Measurements from ENCODE around the gene L3MBTL3.

The L3MBTL3 gene

GRCh38 chr6:130018292-130018743 lies at the start of gene L3MBTL3:
TSS of gene L3MBTL3 (plus strand) at chr6:130018581. CDS start at chr6:130042700, 24,119 bp downstream.
- Histone ChIP-seq H3K27ac (peak within 1 kb of the TSS in 20 of 21 experiments; percentile 45 to 90 (median 76)), H3K4me3 (peak within 1 kb of the TSS; percentile 58 to 91 (median 80))

- Histone ChIP-seq H3K4me3 (no peak overlapping the region), H3K27ac (no peak overlapping the region)
Measured at GRCh38 chr6:129969064-129969463, 49.3 kb upstream of the L3MBTL3 start.

DNA sequence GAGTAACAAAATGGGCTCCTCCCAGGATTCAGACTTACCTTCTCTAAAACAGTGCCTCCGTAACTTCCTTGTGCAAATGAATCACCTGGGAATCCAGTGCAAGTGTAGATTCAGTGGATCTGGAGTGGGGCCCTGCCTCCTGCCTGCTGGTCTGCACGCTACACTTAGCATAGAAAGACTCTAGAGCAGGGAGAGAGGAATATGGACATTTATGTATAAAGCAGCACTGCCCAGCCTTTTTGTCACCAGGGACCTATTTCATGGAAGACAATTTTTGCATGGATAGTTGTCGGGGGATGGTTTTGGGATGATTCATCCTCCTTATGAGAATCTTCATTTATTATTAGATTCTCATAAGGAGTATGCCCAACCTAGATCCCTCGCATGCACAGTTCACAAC lies 42.3 kb upstream of the L3MBTL3 start:
- H3K4me3 ChIP-seq = no peak overlapping the region
- H3K27ac ChIP-seq = no peak overlapping the region

- Histone ChIP-seq H3K4me3 (no peak overlapping the region), H3K27ac (no peak overlapping the region)
Measured at GRCh38 chr6:129978148-129978916, 40.0 kb upstream of the L3MBTL3 start.

DNA sequence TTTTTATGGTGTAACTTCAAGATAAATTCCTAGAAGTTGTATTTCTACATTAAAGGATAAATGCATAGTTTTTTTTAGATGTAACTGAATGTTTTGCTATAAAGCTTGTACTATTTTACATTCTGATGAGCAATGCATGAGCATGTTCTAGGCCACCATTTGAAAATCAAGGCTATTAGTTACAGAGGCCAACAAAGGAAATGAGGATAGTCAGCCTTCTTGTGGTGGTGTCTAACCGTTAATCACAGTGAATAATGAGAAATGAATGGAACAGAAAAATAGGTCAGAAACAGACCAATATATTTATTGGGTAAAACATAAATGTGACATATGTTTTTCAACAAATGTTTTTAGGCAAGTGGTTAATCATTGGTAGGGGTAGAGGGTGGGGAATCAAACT lies 37.6 kb upstream of the L3MBTL3 start:
- Histone ChIP-seq H3K27ac (no peak overlapping the region), H3K4me3 (no peak overlapping the region)

- Histone ChIP-seq H3K27ac (no peak overlapping the region), H3K4me3 (no peak overlapping the region)
Measured at GRCh38 chr6:129981598-129981997, 36.8 kb upstream of the L3MBTL3 start.

DNA sequence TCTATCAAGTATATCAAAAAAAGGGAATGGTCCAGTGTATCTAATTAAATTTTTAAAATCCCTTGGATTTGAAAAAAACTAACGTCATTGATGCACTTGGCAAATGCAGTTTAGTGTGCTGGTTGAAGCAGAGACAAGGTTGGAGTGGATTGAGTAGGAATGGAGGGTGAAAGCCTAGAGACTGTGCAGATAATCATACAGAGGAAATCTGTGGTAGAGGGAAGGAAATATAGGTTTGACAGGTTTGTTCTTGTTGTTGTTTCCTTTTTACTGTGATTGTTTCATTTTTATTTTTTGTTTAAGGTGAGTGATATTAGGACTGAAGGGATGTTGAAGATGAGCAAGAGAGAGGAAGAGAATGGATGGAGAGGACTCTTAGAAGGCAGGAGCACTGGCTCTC lies 29.0 kb upstream of the L3MBTL3 start:
- Histone ChIP-seq H3K27ac (no peak overlapping the region), H3K4me3 (no peak overlapping the region)

DNA sequence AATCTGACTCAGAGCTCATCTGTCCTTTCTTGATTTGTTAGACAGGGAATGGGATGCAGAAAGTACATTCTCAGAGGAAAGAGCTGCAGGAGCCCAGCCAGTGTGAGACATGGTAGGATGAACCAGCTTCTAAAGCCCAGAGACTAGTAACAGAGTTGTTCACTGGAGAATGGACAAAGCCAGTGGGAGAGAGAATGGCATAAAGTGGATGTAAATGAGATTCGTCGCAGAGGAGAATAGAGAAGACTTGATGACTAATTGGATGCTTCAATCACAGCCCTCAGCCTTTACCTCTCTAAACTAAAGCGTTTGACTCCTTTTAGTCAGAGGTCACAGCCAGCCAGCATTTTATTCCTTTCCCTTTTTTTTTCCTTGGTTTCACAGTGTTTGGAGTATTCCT lies 25.5 kb upstream of the L3MBTL3 start:
- Histone ChIP-seq H3K4me3 (no peak overlapping the region), H3K27ac (no peak overlapping the region)

GRCh38 chr6:129994410-129994809 lies 24.0 kb upstream of the L3MBTL3 start:
- Histone ChIP-seq H3K27ac (no peak overlapping the region), H3K4me3 (no peak overlapping the region)

DNA sequence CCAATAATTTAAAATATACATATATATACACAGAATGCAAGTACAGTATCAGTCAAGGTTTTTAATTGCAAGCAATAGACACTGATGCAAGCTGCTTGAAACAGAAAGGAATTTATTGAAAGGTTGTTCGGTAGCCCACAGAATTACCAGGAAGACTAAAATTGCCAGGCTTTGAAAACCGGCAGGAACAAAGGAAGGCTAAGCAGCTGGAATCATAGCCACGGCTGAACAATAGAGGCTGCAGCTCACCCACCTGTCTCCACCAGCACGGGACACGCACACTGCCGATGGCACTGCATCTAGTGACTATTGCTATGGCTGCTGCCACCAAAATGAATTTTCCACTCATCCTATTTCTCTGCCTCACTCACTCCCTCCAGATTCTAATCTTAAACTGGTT lies 22.0 kb upstream of the L3MBTL3 start:
- no peak overlapping the region for H3K27ac ChIP-seq
- H3K4me3 ChIP-seq = no peak overlapping the region

DNA sequence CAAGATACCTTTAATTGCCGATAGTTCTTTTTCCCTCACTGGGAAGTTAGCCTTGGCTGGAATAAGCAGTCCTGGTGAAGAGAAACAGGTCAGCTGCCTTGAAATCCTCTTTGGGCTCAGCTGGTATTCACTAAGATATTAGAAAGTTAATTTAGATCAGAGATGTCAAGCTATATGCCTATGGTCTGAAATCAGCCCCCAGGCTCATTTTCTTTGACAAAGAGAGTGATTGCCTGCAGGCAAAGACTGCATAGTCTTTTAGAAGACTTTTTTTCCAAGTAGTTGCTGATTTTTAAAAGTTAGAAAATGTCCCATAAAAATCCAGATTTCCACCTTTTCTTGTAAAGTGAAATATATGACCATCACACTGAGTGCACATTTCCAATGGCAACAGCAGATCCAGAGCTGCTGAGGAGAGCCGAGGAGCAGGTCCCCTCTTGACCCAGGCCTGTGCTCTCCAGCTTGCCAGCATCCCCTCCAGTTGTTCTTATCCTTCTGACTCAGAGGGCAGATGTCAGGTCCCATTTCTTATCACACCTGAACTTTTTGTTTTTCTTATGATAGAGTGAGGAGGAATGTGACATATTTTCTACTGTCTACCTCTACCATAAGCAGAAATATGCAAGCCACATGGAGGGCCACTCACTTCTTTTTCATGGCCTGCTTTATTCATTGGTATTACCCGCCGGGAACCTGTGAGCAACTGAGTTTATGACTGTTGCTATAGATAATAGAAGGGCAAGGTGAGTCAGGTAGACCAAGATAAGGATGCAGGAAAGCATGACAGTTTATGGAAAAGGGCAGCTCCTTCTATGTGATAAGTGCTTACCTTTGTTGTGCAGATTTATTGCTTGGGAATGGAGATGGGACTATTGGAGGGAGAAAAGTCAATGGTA lies 17.6 kb upstream of the L3MBTL3 start:
- H3K27ac ChIP-seq = no peak overlapping the region
- H3K4me3 ChIP-seq = no peak overlapping the region

- H3K4me3 ChIP-seq = no peak overlapping the region
- no peak overlapping the region for H3K27ac ChIP-seq
Measured at GRCh38 chr6:130008236-130008873, 10.0 kb upstream of the L3MBTL3 start.

GRCh38 chr6:130009146-130009545 lies 9.2 kb upstream of the L3MBTL3 start:
- no peak overlapping the region for H3K27ac ChIP-seq
- no peak overlapping the region for H3K4me3 ChIP-seq

DNA sequence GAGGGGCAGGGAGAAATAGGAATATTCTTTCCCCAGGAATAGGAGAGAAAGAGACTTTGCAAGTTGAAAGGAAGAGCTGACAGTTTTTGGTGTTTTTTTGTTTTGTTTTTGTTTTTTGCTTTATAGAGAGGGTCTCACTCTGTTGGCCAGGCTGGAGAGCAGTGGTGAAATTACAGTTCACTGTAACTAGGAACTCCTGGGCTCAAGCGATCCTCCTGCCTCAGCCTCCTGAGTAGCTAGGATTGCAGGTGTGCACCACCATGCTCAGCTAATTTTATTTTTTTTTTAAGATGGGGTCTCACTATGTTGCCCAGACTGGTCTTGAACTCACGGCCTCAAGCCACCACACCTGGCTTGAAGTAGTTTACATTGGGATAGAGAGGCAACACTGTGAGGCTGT lies 8.0 kb upstream of the L3MBTL3 start:
- no peak overlapping the region for H3K27ac ChIP-seq
- no peak overlapping the region for H3K4me3 ChIP-seq

DNA sequence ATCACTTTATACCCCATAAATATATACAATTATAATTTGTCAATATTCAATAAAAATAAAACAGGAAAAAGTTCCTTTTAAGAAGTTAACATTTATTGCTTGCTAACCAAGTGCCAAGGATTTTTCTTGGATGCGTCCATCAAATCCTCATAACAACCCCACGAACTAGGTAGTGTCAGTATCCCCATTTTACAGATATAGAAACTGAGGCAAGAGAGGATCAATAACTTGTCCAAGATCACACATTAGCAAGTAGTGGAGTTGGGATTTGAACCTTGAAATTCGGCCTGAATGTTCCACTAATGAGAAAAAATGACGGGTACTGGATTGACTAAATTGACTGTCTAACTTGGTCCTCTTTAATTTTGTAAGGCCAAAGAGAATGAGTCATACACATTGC lies 5.7 kb upstream of the L3MBTL3 start:
- H3K27ac ChIP-seq = no peak overlapping the region
- H3K4me3 ChIP-seq = no peak overlapping the region

GRCh38 chr6:130018744-130019325 lies 454 bp downstream of the L3MBTL3 start:
- peak overlapping the region in 19 of 21 experiments; percentile 14 to 90 (median 73) for H3K27ac ChIP-seq
- H3K4me3 ChIP-seq = peak overlapping the region; percentile 58 to 91 (median 80)

DNA sequence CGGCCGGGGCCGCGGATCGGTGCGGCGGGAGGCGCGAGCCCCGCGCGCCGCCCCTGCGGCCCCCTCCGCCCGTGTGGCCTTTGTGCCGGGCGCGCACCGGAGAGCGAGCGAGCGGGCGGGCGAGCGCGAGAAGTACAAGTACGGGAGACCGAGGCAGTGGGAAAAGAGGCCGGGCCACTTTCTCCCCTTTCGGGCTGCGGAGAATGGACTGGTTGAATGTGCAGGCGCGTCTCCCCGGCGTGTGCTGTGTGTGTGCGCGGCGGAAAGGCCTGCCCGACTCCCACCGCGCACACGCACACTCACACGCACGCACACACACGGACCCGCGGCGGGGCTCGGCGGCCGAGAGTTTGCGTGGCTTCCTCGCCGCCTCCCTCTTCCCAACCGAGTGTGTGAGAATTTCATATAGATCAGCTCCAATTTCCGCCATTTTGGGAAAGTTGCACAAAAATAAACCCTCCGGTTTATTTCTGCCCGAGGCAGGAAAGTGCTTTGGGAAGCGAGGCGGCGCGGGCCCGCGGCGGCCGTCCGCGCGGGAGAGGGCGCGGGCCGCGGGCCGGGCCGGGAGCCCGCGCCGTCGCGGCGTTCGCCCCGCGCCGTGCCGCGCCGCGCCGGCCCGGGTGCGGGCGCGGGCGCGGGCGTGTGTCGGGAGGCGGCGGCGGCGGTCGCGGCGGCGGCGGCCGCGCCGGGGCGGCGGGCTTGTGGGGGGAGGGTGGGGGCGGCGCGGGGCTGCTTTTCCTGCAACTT lies 1.1 kb downstream of the L3MBTL3 start:
- peak overlapping the region; percentile 58 to 91 (median 80) for H3K4me3 ChIP-seq

DNA sequence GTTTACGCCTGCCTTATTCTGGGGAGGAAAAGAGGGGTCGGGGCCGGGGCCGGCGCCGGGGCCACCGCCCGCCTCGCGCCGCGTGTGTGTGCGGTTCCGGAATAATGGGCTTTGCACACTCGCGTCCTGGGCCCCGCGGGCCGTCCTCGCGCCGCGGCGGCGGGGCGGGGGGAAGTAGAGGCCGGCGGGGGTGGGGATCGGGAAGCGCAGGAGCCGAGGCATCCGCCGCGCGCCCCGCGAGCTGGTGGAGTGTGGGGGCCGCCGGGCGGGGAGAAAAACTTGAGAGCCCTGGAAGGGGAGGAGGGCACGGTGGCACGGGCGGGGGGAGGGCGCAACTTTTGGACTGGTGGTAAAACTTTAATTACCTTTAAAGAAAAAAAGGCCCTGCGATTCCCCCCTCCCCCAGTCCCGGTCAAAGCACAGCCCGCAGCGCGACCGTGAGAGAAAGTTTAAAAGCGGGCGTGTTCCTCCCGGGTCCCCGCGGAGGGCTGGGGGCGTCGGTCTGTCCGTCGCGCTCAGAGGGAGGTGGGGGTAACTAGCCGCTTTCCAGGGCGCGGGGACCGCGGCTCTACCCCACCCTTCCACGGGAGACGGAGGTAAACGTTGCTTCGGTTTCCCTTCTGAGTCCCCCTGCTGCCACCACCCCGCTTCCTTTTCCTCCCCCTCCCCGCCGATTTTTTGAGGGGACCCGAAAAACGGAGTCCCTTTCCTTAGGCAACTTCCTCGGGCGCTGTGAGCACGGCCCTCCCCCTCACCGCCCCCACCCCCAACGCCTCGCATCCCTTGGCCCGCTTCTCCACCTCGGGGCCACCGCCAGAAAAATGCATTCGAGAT lies 1.9 kb downstream of the L3MBTL3 start:
- Histone ChIP-seq H3K4me3 (peak overlapping the region; percentile 58 to 85 (median 79)), H3K27ac (peak overlapping the region; percentile 34 to 94 (median 80))

More for the DNA sequence above, 1.1 kb downstream of the L3MBTL3 start:
- H3K27ac ChIP-seq = peak overlapping the region in 20 of 21 experiments; percentile 49 to 94 (median 82)
